Right renal pelvis (tissue), 4 donors: ENCODE measurements around the gene CRACR2B. TPM values are rescaled to one million over a fixed set of nuclear protein-coding genes. Genes with fewer than 3 reads are reported as not detected.

Experiments
- polyA plus RNA-seq, 4 donors: library from polyadenylated mRNA; unstranded; fragments of 120-200 nt; gene quantifications; one replicate each; pipeline ENCODE4 v1.2.1, GENCODE V29; 2013; ENCODE audit not compliant: insufficient read length in 4 of 4

CRACR2B gene
- polyA plus RNA-seq, 4 donors, result 11.5 to 20.7 (median 13.0) TPM

Other genes starting within 250 kb of the CRACR2B start
- 10 to 100 TPM in 1 of 4 donors, 1 to 10 TPM in 3; 8.1 to 12.4 (median 8.4) TPM for gene IRF7, start 212.0 kb upstream of the CRACR2B start, polyA plus RNA-seq
- 10 to 100 TPM; 31.8 to 49.2 (median 42.9) TPM for gene CDHR5, start 203.0 kb upstream of the CRACR2B start, polyA plus RNA-seq
- gene SCT, start 200.7 kb upstream of the CRACR2B start, polyA plus RNA-seq, result 1 to 10 TPM; 1.2 to 3.5 (median 1.9) TPM
- 1 to 10 TPM; 1.7 to 5.7 (median 2.1) TPM for gene DRD4, start 190.7 kb upstream of the CRACR2B start, polyA plus RNA-seq
- 10 to 100 TPM; 36.3 to 55.9 (median 46.3) TPM for gene DEAF1, start 132.7 kb upstream of the CRACR2B start, polyA plus RNA-seq
- 10 to 100 TPM; 37.4 to 45.2 (median 42.2) TPM for gene TMEM80, start 132.1 kb upstream of the CRACR2B start, polyA plus RNA-seq
- 100 to 1,000 TPM in 3 of 4 donors, 10 to 100 TPM in 1; 94.5 to 147 (median 112) TPM for gene EPS8L2, start 121.7 kb upstream of the CRACR2B start, polyA plus RNA-seq
- 100 to 1,000 TPM; 132 to 146 (median 135) TPM for gene TALDO1, start 80.5 kb upstream of the CRACR2B start, polyA plus RNA-seq
- 10 to 100 TPM; 70.9 to 97.2 (median 74.7) TPM for gene GATD1, start 50.4 kb upstream of the CRACR2B start, polyA plus RNA-seq
- under 1 TPM; 0.36 to 0.96 (median 0.54) TPM for gene CEND1, start 37.8 kb upstream of the CRACR2B start, polyA plus RNA-seq
- 10 to 100 TPM; 14.3 to 19.3 (median 14.7) TPM for gene SLC25A22, start 29.6 kb upstream of the CRACR2B start, polyA plus RNA-seq
- gene PIDD1, start 22.7 kb upstream of the CRACR2B start, polyA plus RNA-seq, result 10 to 100 TPM in 1 of 4 donors, 1 to 10 TPM in 3; 7.5 to 14.9 (median 8.7) TPM
- 1,000 to 10,000 TPM in 2 of 4 donors, 100 to 1,000 TPM in 2; 857 to 1,329 (median 1,011) TPM for gene RPLP2, start 18.0 kb upstream of the CRACR2B start, polyA plus RNA-seq
- 10 to 100 TPM; 49.8 to 83.4 (median 57.7) TPM for gene PNPLA2, start 9.0 kb upstream of the CRACR2B start, polyA plus RNA-seq
- 100 to 1,000 TPM; 194 to 242 (median 203) TPM for gene CD151, start 5.0 kb downstream of the CRACR2B start, polyA plus RNA-seq
- 100 to 1,000 TPM in 3 of 4 donors, 10 to 100 TPM in 1; 94.4 to 125 (median 106) TPM for gene POLR2L, start 14.6 kb downstream of the CRACR2B start, polyA plus RNA-seq
- gene TSPAN4, start 14.9 kb downstream of the CRACR2B start, polyA plus RNA-seq, result 10 to 100 TPM; 63.9 to 92.2 (median 72.2) TPM
- 100 to 1,000 TPM; 102 to 128 (median 115) TPM for gene CHID1, start 82.9 kb downstream of the CRACR2B start, polyA plus RNA-seq
- 100 to 1,000 TPM; 100 to 120 (median 109) TPM for gene AP2A2, start 98.0 kb downstream of the CRACR2B start, polyA plus RNA-seq
- 10 to 100 TPM in 3 of 4 donors, 1 to 10 TPM in 1; 9.9 to 35.4 (median 13.0) TPM for gene MUC6, start 208.8 kb downstream of the CRACR2B start, polyA plus RNA-seq
- under 1 TPM; 0.01 to 0.66 (median 0.10) TPM for gene MUC2, start 247.0 kb downstream of the CRACR2B start, polyA plus RNA-seq